ENCODE results near the gene MINDY4.
A peak's percentile ranks its signal among the peaks of the same experiment; 100 is the strongest.

MINDY4 gene

GRCh38 chr7:30736291-30736690 lies 34.9 kb upstream of the MINDY4 start:
- Mint-ChIP-seq H3K27me3 (ENCODE audit: low read depth) (peaks cover 9% of the 10 kb centered on the region), H3K4me3 (no peak overlapping the region), H3K9me3 (no peaks in the 10 kb centered on the region), H3K4me1 (no peaks in the 10 kb centered on the region), H3K27ac (no peak overlapping the region), H3K36me3 (ENCODE audit: low read depth) (no peaks in the 10 kb centered on the region)
- no peak for TF ChIP-seq CTCF (IDR thresholded peaks at IDR 0.05; ENCODE audit: unreplicated experiment in 3 of 3)

GRCh38 chr7:30738026-30738915 lies 32.9 kb upstream of the MINDY4 start:
- Mint-ChIP-seq H3K9me3 (no peaks in the 10 kb centered on the region), H3K27ac (no peak overlapping the region), H3K27me3 (ENCODE audit: low read depth) (peaks cover 15% of the 10 kb centered on the region), H3K4me1 (peaks cover 2% of the 10 kb centered on the region), H3K4me3 (no peak overlapping the region), H3K36me3 (ENCODE audit: low read depth) (no peaks in the 10 kb centered on the region)
- no peak for TF ChIP-seq CTCF (IDR thresholded peaks at IDR 0.05; ENCODE audit: unreplicated experiment in 3 of 3)

- Mint-ChIP-seq H3K4me1 (peaks cover 14% of the 10 kb centered on the region), H3K27ac (no peak overlapping the region), H3K4me3 (no peak overlapping the region), H3K36me3 (ENCODE audit: low read depth) (no peaks in the 10 kb centered on the region), H3K9me3 (no peaks in the 10 kb centered on the region), H3K27me3 (ENCODE audit: low read depth) (peaks cover 18% of the 10 kb centered on the region)
- TF ChIP-seq CTCF (IDR thresholded peaks at IDR 0.05; ENCODE audit: unreplicated experiment in 3 of 3) = no peak
Observed at GRCh38 chr7:30739691-30740090, 31.5 kb upstream of the MINDY4 start.

- no peak overlapping the region for H3K4me3 Mint-ChIP-seq
- H3K4me1 Mint-ChIP-seq = peaks cover 21% of the 10 kb centered on the region
- peak overlapping the region in 1 of 3 experiments; percentile 29 for H3K27ac Mint-ChIP-seq
- H3K27me3 Mint-ChIP-seq (ENCODE audit: low read depth) = peaks cover 16% of the 10 kb centered on the region
- H3K36me3 Mint-ChIP-seq (ENCODE audit: low read depth) = no peaks in the 10 kb centered on the region
- peak; percentile 94 to 96 (median 96) for TF ChIP-seq CTCF (IDR thresholded peaks at IDR 0.05; ENCODE audit: unreplicated experiment in 3 of 3)
- no peaks in the 10 kb centered on the region for H3K9me3 Mint-ChIP-seq
Observed at GRCh38 chr7:30740417-30741181, 30.6 kb upstream of the MINDY4 start.

GRCh38 chr7:30741289-30741688 lies 29.9 kb upstream of the MINDY4 start:
- Mint-ChIP-seq H3K27ac (no peak overlapping the region), H3K27me3 (ENCODE audit: low read depth) (peaks cover 16% of the 10 kb centered on the region), H3K36me3 (ENCODE audit: low read depth) (no peaks in the 10 kb centered on the region), H3K9me3 (no peaks in the 10 kb centered on the region), H3K4me1 (peaks cover 21% of the 10 kb centered on the region), H3K4me3 (no peak overlapping the region)
- TF ChIP-seq CTCF (IDR thresholded peaks at IDR 0.05; ENCODE audit: unreplicated experiment in 3 of 3) = no peak

Data from nephron (organoid).